SK-N-MC (cell line): Measurements from ENCODE around the gene PPP1R26.

Experiments used
- EZH2 ChIP-seq: fragments of 200-600 bp; sonication (generic); IDR thresholded peaks from one replicate; pipeline ENCODE4 v1.6.1; 2017; ENCODE audit warnings: antibody characterized with exemption
- FOXP2 ChIP-seq: optimal IDR thresholded peaks from 2 replicates; pipeline ENCODE3; 2011; ENCODE audit warnings: mild to moderate bottlenecking, moderate library complexity; ENCODE audit not compliant: insufficient read depth; ENCODE audit errors: extremely low read length, control extremely low read depth
- POLR2AphosphoS5 ChIP-seq: IDR thresholded peaks from 2 replicates; pipeline ENCODE4 v1.6.1; 2012; ENCODE audit warnings: mild to moderate bottlenecking, low read depth, low read length, borderline replicate concordance

GRCh38 chr9:135512904-135513303 lies 33.3 kb downstream of the PPP1R26 start:
- no peak for TF ChIP-seq POLR2AphosphoS5
- TF ChIP-seq EZH2: no peak
- TF ChIP-seq FOXP2: no peak
